ENCODE data around the gene TBC1D9.

TBC1D9 gene

GRCh38 chr4:140688711-140689598, 67.2 kb downstream of the TBC1D9 start:
- no peak for DNase-seq

GRCh38 chr4:140686796-140687195, 69.4 kb downstream of the TBC1D9 start:
- no peak for DNase-seq

DNA sequence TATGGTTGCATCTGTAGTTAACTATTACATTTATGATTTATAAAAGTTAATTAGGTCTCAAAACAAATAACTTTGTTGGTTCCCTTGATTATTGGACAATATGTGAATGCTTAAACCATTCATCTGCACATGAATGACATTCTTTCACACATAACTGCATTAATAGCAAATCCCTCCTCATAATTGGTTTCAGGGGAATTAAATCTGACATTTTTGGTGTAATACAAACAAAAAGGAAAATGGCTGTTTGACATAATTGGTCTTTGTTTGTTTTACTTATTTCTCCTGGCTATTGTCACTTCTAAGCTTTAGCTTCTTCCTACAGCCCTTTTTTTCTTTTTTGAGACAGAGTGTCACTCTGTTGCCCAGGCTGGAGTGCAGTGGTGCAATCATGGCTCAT, 71.9 kb downstream of the TBC1D9 start:
- no peak for DNase-seq

- no peak for DNase-seq
These were observed 75.0 kb downstream of the TBC1D9 start for GRCh38 chr4:140681201-140681600.

DNA sequence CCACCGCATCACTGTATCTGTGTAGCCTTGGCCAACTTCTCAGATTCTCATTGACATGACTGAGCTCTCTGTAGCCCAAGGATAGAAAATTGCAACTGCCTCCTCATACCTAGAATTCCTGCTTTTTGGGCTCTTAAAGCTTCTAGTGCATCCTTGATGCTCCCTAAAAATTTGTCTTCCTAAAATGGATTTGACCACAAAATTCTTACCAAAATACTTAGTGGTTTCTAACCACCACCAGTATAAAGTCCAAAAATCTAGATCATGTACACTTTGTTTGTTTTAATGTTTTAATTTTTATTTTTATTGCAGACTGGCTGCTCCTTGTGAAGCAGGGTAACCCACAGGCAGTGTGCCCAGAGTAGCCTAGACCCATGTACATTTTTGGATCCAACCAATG, 75.5 kb downstream of the TBC1D9 start:
- no peak for DNase-seq

GRCh38 chr4:140679576-140679975, 76.6 kb downstream of the TBC1D9 start:
- no peak for DNase-seq

DNA sequence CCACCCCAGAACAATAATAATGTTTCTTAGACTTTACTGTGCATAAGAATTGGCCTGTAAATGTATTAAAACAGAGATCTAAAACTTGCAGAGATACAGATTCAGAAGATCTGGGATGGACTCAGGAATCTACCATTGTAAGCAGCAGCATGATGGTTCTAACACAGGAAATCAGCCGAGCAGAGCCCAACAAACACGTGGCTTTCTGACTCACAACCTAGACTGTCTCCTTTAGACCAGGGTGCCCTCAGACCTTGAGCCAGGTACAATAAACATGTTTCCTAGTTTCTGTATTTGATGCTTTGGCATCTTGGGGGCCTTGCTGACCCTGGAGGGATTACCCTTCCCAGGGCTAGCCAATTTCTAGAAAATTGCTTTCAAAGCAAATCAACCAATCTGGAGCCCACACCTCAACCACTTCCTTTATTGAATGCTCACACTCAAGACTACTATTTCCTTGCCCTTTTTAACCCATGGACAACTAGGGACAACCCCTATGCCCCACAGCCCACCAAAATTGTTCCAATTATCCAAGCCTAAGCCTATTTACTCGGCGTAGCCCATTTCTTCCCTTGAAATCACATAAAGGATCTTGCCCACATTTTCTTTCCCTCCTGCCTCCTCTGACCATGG, 80.5 kb downstream of the TBC1D9 start:
- no peak for DNase-seq

GRCh38 chr4:140673729-140674128, 82.5 kb downstream of the TBC1D9 start:
- no peak for DNase-seq

GRCh38 chr4:140672416-140672815, 83.8 kb downstream of the TBC1D9 start:
- no peak for DNase-seq

- no peak for DNase-seq
These were observed 88.1 kb downstream of the TBC1D9 start for GRCh38 chr4:140668111-140668510.

DNA sequence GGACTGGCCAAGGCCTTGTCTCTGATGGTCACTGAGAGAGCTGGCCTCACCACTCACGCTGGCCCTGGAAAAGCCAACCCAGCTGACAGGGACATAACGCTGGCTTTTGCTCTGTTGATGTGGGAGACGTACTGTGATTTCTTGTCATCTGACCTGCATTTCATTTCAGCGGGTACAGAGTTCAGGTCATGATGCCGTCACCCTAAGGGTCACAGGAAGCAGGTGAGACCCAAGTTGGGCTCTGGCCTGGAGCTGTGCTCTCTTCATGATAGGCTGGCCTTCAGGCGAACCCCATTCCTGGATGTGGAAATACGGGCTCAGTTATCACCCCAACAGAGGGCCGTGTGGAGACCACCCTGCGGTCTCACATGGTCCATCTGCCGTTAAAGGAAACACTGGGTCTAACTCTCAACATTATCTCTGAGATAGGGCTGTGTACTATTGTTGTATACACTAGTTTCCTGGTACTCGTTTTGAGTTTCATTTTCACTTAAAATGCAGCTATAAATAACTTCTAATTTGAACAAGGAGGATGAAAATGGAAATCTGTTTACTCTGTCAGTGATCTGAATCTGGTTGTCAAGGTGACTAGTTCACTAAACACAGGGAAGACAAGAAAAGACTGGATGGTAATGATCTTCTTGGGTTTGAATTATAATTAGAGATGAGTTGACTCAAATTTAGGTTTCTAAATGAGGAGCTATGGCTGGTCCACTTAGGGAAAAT, 89.1 kb downstream of the TBC1D9 start:
- no peak for DNase-seq

GRCh38 chr4:140662082-140662869, 93.9 kb downstream of the TBC1D9 start:
- DNase-seq = no peak

DNA sequence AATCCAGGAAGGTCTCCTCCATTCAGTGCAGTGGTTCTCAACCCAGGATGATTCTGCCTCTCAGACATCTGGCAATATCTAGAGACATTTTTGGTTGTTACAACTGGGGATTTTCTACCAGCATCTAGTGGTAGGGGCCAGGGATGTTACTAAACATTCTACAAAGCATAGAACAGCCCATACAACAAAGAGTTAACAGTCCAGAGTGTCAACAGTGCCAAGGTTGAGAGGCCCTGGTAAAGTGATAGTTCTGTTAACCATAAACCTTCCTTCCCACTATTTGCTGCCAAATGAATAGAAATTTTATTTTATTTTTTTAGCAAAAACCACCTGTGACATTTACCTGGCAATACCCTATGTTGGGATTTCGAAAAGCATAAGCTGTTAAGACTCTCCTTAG, 94.6 kb downstream of the TBC1D9 start:
- DNase-seq = no peak

DNA sequence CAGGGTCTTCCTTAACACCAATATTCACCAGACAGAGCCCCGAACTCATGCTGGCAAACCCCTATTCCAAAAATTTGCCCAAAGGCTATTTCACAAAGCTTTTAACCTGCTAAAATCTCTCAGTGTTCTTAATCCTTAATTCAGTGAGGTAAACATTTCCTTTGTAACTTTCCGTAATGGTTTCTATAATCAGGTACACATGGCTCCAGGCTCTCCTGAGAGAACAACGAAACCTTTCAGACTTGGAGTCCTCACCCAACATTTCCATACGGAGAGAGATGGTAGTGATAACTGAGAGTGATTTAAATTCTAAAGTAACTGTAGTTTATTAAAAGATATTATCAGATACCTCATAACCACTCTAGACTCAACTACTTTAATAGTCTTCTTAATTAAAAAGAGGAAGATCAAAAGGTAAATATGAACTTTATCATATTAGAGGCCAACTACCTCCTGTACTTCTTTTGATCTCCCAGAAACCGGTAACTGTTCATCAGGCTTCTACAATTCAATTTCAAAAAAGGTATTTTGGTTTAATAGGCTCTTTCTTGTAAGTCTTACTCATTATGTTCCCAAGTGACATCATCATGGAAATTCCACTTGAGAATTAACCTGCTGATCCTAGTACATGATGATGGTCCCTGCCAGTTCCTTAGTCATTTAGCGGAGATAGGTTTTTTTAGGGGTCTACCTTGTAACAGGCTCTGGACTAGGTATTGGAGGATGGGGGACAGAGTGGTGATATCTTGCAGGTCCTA, 96.1 kb downstream of the TBC1D9 start:
- no peak for DNase-seq

- DNase-seq = no peak
These were observed 101.7 kb downstream of the TBC1D9 start for GRCh38 chr4:140654495-140654814.

GRCh38 chr4:140653718-140654494, 102.3 kb downstream of the TBC1D9 start:
- DNase-seq = no peak

DNA sequence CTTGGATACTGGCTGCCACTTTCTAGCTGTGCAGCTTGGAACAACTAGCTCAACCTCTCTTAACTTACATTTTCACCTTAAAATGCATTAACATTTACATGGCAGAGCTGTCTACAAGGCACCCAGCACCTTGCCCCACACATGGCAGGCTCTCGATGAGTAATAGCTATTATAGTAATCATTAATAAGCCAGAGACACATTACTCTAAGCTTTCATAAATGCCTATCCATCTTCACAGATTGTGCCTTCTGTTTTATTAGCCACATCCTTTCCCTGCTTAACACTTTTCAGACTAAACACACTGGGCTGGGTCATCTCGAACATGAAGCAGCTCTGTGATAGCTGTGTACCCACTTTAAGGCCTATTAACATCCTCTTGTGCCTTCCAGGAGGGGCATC, 103.6 kb downstream of the TBC1D9 start:
- no peak for DNase-seq

DNA sequence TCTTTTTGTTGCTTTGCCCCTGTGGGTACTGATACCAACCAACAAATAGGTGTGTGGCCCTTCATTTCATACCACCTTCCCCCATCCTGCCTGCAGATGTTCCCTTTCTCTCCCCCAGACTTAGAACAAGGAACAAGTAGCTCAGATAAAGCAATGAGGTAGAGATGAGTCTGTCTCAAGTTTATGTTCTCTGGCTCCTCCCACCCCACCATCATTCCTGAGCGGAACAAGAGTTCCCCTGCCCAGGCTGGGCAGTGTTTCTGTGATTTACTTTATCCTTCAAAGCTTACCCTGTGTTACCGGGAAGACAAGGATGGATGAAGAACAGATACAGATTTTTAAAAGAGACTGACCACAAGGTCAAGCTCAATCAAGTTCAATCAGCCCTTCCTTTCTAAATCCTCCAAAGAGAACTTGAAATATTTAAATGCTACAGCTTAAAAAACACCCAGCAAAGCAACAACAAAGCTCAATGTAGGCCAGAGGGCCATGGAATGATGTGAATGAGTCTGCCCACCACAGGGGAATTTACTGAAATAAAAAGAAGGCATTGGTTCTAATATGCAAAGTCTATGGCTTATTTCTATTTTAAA, 107.4 kb downstream of the TBC1D9 start:
- no peak for DNase-seq

DNA sequence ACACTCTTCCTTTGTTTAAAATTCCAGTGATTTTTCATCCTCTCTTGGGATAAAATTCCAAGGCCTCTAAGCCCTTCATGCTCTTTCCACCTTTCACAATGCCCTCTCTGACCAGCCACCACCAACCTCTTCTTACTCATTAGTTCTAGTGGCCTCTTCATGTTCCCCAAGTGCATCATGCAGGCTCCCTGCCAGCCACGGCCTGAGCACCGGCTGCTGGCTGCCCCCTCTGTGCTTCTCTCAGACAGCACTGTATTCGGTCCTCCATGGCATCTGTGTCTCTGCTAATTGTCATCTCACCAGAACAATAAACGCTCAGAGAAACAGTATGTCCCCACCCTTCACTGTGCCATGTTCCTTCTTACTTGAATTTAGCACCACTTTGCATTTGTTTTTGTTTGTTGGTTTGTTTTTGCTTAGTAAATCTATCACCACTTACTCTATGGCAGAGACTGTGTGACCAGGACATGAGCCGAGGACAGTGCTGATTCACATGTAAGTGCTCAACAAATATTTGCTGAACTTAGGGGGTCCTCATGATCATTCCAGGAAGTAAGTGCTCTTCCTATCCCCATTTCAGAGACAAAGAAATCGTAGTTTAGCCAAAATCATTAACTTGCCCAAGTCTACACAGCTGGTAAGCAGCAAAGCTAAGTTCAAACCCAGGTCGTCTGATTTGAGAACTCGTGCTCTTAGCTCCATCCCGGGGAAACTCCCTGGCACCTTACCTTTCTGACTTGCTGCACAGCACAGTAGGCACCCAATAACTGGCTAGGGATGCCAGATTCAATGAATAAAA, 110.4 kb downstream of the TBC1D9 start:
- peak in 1 of 2 donors; percentile 1 for DNase-seq

DNA sequence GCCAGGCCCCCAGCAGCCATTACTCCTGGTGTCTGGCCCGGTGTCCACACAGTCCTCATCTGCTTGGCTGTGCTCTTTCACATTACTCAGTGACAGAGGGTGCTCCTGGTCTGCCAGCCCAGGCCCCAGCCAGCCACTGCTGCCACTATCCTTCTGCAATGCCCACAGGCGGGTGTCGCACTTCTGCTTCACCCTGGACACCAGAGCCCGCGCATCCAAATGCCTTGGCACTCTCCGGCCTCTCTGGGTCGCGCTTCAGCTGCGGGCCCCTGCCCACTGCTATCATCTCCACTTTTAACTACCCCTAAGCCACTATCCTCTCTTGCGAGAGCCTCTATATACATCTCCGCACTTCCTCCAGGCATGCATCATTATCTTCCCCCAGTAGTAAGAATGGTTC, 111.0 kb downstream of the TBC1D9 start:
- DNase-seq = no peak

Measured in hippocampal formation (tissue), 2 donors.